Measurements from ENCODE around the gene OR51I1. TPM values are rescaled to one million over a fixed set of nuclear protein-coding genes. Genes with fewer than 3 reads are reported as not detected.

The OR51I1 gene
- total RNA-seq, 1 experiment from 2014 or later: 23.1 TPM

GRCh38 chr11:5460983-5461621 is 19.8 kb upstream of the OR51I1 start:
- ATAC-seq (peak; percentile 30), DNase-seq (ENCODE audit: low read depth, low spot score) (no peak)
- Histone ChIP-seq H3K4me2 (ENCODE audit: low read length) (no peak overlapping the region), H3K9me2 (ENCODE audit: insufficient read depth) (no peaks in the 10 kb centered on the region), H3K9me3 (ENCODE audit: control insufficient read depth in 1 of 2, insufficient read depth in 1 of 2, low read depth in 1 of 2, low read length in 2 of 2) (no peaks in the 10 kb centered on the region), H3K4me3 (replicated peaks in 1 of 2; ENCODE audit: low read depth in 1 of 2, low read length in 2 of 2) (no peak overlapping the region), H3K27me3 (ENCODE audit: insufficient read depth, low read length) (no peaks in the 10 kb centered on the region), H4K20me1 (ENCODE audit: insufficient read depth) (peaks cover 49% of the 10 kb centered on the region; the same call in 1 of the 2 replicates), H3K27ac (ENCODE audit: low read depth, low read length) (peak overlapping the region; percentile 21), H3K9ac (ENCODE audit: low read length) (no peak overlapping the region), H3K79me2 (ENCODE audit: insufficient read depth, low read length) (peaks cover 85% of the 10 kb centered on the region), H2AFZ (ENCODE audit: low read depth, low read length, poor library complexity, severe bottlenecking) (no peak overlapping the region), H3K4me1 (ENCODE audit: control insufficient read depth in 1 of 2, insufficient read depth in 2 of 2, low read length in 2 of 2) (peaks cover 0 to 64% of the 10 kb centered on the region in 2 experiments; a peak in 2 of 4 replicates), H3K36me3 (ENCODE audit: control insufficient read depth in 1 of 2, insufficient read depth in 2 of 2, low read length in 2 of 2) (peaks cover 2 to 71% of the 10 kb centered on the region in 2 experiments; a peak in 3 of 4 replicates)
- intact Hi-C loops (cut with micrococcal nuclease): no loop called here
- TF ChIP-seq YY1 (IDR thresholded peaks at IDR 0.05; ENCODE audit: extremely low read depth, insufficient replicate concordance, low read depth, low read length) (no peak), SIN3A (IDR thresholded peaks at IDR 0.05; ENCODE audit: low read depth) (no peak), ZBTB33 (IDR thresholded peaks at IDR 0.05; ENCODE audit: extremely low read depth, insufficient replicate concordance, low read length) (no peak), ATF3 (IDR thresholded peaks at IDR 0.05) (no peak), TCF7L2 (IDR thresholded peaks at IDR 0.05; ENCODE audit: borderline replicate concordance, extremely low read depth, insufficient read depth, insufficient read length) (no peak), REST (IDR thresholded peaks at IDR 0.05; ENCODE audit: low read depth) (no peak)
- ChIA-PET POLR2A (no interaction called here), RAD21 (ENCODE audit: low non-redundant PET in 1 of 2, low total read pairs in 2 of 2, uncharacterized antibody in 2 of 2, unreplicated experiment in 2 of 2) (no interaction called here), CTCF (no interaction called here)
- no TSS peak for BruUV-seq (replicated peaks)

Measured in HCT116 (cell line).